ENCODE results near the gene RNF138. TPM values are rescaled to one million over a fixed set of nuclear protein-coding genes. Genes with fewer than 3 reads are reported as not detected.

The RNF138 gene
- total RNA-seq, 1 donor from 2014 or later: 19.1 TPM

DNA sequence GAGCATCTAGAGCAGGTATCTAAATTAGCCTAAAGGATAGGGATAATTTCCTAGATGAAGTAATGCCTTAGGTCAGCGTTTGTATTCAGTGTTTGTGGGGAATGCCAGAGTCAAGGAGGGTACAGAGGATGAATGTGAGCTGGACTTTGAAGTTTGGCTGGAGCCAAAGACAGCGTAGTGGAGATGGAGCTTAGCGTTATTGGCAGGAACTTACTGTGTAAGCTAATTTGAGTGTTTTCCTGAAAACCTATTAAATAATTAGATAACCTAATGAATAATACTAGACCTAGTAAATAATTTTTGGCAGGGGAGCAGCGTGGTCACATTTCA, 4.2 kb downstream of the RNF138 start:
- H3K27ac Mint-ChIP-seq (ENCODE audit: unreplicated experiment): no peak overlapping the region
- H3K4me1 Mint-ChIP-seq (ENCODE audit: unreplicated experiment): peaks cover 36% of the 10 kb centered on the region
- no peaks in the 10 kb centered on the region for H3K9me3 Mint-ChIP-seq (ENCODE audit: unreplicated experiment)
- H3K27me3 Mint-ChIP-seq (ENCODE audit: unreplicated experiment): no peaks in the 10 kb centered on the region
- no peak for DNase-seq (ENCODE audit: extremely low spot score, unreplicated experiment)
- peaks cover 16% of the 10 kb centered on the region for H3K36me3 Mint-ChIP-seq (ENCODE audit: unreplicated experiment)
- TF ChIP-seq, protein P1, sequence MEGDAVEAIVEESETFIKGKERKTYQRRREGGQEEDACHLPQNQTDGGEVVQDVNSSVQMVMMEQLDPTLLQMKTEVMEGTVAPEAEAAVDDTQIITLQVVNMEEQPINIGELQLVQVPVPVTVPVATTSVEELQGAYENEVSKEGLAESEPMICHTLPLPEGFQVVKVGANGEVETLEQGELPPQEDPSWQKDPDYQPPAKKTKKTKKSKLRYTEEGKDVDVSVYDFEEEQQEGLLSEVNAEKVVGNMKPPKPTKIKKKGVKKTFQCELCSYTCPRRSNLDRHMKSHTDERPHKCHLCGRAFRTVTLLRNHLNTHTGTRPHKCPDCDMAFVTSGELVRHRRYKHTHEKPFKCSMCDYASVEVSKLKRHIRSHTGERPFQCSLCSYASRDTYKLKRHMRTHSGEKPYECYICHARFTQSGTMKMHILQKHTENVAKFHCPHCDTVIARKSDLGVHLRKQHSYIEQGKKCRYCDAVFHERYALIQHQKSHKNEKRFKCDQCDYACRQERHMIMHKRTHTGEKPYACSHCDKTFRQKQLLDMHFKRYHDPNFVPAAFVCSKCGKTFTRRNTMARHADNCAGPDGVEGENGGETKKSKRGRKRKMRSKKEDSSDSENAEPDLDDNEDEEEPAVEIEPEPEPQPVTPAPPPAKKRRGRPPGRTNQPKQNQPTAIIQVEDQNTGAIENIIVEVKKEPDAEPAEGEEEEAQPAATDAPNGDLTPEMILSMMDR (IDR thresholded peaks at IDR 0.05): no peak
- no peak overlapping the region for H3K4me3 Mint-ChIP-seq (ENCODE audit: unreplicated experiment)

DNA sequence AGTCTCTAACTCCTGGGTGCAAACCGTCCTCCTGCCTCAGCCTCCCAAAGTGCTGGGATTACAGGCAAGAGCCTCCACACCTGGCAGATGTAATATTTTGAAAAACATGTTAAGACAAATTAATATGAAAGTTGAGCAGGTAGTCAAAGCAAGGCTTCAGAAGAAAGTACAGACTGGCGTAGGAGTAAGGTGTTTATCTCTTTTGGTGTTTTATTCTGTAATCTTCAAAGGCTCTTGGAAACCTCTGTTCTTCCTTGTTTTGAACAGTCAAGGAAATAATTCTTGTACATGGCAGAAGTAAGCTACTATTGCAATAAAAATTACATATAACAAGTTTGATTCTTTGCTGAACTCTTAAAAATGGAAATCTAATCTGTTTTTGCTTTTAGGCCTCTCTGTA, 5.3 kb downstream of the RNF138 start:
- Mint-ChIP-seq H3K4me1 (ENCODE audit: unreplicated experiment) (peaks cover 32% of the 10 kb centered on the region), H3K36me3 (ENCODE audit: unreplicated experiment) (peaks cover 16% of the 10 kb centered on the region), H3K4me3 (ENCODE audit: unreplicated experiment) (no peak overlapping the region), H3K27me3 (ENCODE audit: unreplicated experiment) (no peaks in the 10 kb centered on the region), H3K9me3 (ENCODE audit: unreplicated experiment) (no peaks in the 10 kb centered on the region), H3K27ac (ENCODE audit: unreplicated experiment) (no peak overlapping the region)
- no peak for DNase-seq (ENCODE audit: extremely low spot score, unreplicated experiment)
- TF ChIP-seq, protein P1 (IDR thresholded peaks at IDR 0.05): no peak

DNA sequence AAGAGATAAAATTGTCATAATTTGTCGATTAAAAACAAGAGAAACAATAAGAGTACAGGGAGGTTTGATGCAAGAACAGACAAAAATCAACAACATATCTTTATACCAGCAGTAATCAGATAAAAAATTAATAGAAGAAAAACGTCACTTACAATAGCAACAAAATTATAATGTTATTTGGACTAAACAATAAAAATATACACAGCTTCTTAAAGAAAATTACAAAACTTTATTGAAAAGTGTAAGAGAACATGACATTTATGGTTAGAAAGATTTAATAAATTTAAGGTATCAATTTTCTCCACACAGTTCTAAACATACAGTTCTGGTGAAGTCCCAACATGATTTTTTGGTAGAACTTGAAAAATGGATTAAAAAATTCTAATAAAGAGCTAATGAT, 12.8 kb downstream of the RNF138 start:
- H3K4me3 Mint-ChIP-seq (ENCODE audit: unreplicated experiment): no peak overlapping the region
- peaks cover 5% of the 10 kb centered on the region for H3K36me3 Mint-ChIP-seq (ENCODE audit: unreplicated experiment)
- DNase-seq (ENCODE audit: extremely low spot score, unreplicated experiment): no peak
- peaks cover 4% of the 10 kb centered on the region for H3K4me1 Mint-ChIP-seq (ENCODE audit: unreplicated experiment)
- H3K27me3 Mint-ChIP-seq (ENCODE audit: unreplicated experiment): no peaks in the 10 kb centered on the region
- no peak overlapping the region for H3K27ac Mint-ChIP-seq (ENCODE audit: unreplicated experiment)
- TF ChIP-seq, protein P1 (IDR thresholded peaks at IDR 0.05): no peak
- no peaks in the 10 kb centered on the region for H3K9me3 Mint-ChIP-seq (ENCODE audit: unreplicated experiment)

DNA sequence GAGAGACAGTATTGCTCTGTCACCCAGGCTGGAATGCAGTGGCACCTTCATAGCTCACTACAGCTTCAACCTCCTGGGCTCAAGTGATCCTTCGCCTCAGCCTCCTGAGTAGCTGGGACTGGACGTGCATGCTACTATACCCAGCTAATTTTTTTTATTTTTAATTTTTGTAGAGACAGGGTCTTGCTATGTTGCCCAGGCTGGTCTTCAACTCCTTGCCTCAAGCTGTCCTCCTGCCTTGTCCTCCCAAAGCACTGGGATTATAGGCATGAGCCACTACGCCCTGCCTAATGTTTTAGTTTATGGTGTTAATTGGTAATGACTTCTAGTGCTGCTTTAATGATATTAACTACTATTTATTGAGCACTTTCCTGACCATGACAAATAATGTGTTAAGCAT, 18.3 kb downstream of the RNF138 start:
- H3K4me1 Mint-ChIP-seq (ENCODE audit: unreplicated experiment): peaks cover 6% of the 10 kb centered on the region
- H3K27ac Mint-ChIP-seq (ENCODE audit: unreplicated experiment): no peak overlapping the region
- H3K9me3 Mint-ChIP-seq (ENCODE audit: unreplicated experiment): no peaks in the 10 kb centered on the region
- peaks cover 16% of the 10 kb centered on the region for H3K36me3 Mint-ChIP-seq (ENCODE audit: unreplicated experiment)
- no peaks in the 10 kb centered on the region for H3K27me3 Mint-ChIP-seq (ENCODE audit: unreplicated experiment)
- no peak overlapping the region for H3K4me3 Mint-ChIP-seq (ENCODE audit: unreplicated experiment)
- TF ChIP-seq, protein P1 (IDR thresholded peaks at IDR 0.05): no peak
- DNase-seq (ENCODE audit: extremely low spot score, unreplicated experiment): no peak

DNA sequence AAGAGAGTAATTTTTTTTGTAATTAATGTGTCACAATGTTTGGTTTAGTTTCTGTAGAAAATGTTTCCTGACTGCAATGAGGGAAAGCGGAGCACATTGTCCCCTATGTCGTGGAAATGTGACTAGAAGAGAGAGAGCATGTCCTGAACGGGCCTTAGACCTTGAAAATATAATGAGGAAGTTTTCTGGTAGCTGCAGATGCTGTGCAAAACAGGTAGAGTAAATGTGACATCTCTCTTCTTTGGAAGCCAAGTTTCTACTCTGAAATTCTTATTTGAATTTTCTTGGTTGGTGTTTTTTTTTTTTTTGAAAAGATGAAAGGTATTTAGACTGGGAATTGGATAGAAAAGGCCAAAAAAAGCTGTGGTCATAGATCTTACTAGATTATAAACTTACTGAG, 20.0 kb downstream of the RNF138 start:
- Mint-ChIP-seq H3K4me1 (ENCODE audit: unreplicated experiment) (peaks cover 6% of the 10 kb centered on the region), H3K27ac (ENCODE audit: unreplicated experiment) (no peak overlapping the region), H3K27me3 (ENCODE audit: unreplicated experiment) (no peaks in the 10 kb centered on the region), H3K4me3 (ENCODE audit: unreplicated experiment) (no peak overlapping the region), H3K9me3 (ENCODE audit: unreplicated experiment) (no peaks in the 10 kb centered on the region), H3K36me3 (ENCODE audit: unreplicated experiment) (peaks cover 25% of the 10 kb centered on the region)
- TF ChIP-seq, protein P1 (IDR thresholded peaks at IDR 0.05): no peak
- DNase-seq (ENCODE audit: extremely low spot score, unreplicated experiment): no peak

Data from osteocyte (in vitro differentiated cells).